Thyroid gland (tissue), 4 donors: ENCODE data around the gene TP73. TPM values are rescaled to one million over a fixed set of nuclear protein-coding genes. Genes with fewer than 3 reads are reported as not detected.
A peak's percentile ranks its signal among the peaks of the same experiment; 100 is the strongest.

Experiments used
- DNase-seq, 2 donors: peaks; one replicate each; pipeline ENCODE4 v3.0.0-alpha.2; 2019
- H3K27ac ChIP-seq, 3 donors: fragments of 200-600 bp; sonication (generic); 1 replicate in 2 of 3; 2 replicates in 1 of 3; pipeline ENCODE4 v1.5.1; 2016 to 2019; ENCODE audit warnings: mild to moderate bottlenecking in 1 of 3, moderate library complexity in 1 of 3
- H3K27me3 ChIP-seq: fragments of 200-600 bp; sonication (generic); one replicate; pipeline ENCODE4 v1.5.1; 2019
- H3K36me3 ChIP-seq, 2 donors: fragments of 200-600 bp; sonication (generic); one replicate each; pipeline ENCODE4 v1.5.1; 2016 to 2019
- H3K4me1 ChIP-seq, 2 donors: fragments of 200-600 bp; sonication (generic); one replicate each; pipeline ENCODE4 v1.5.1; 2017 to 2019
- H3K4me3 ChIP-seq, 3 donors: fragments of 200-600 bp; sonication (generic); replicated peaks in 1 of 3; 1 replicate in 2 of 3; 2 replicates in 1 of 3; pipeline ENCODE4 v1.5.1; 2016; ENCODE audit warnings: mild to moderate bottlenecking in 1 of 3
- H3K9me3 ChIP-seq: fragments of 200-600 bp; sonication (generic); one replicate; pipeline ENCODE4 v1.5.1; 2017
- CTCF ChIP-seq, 6 experiments: fragments of 200-600 bp in 3 of 6; fragments of 450-650 bp in 3 of 6; sonication (generic) in 3 of 6; IDR thresholded peaks; one replicate each; pipeline ENCODE4 v1.5.1; 2016 to 2019; ENCODE audit warnings: antibody characterized with exemption in 6 of 6, mild to moderate bottlenecking in 2 of 6, inconsistent platforms in 1 of 6, moderate library complexity in 1 of 6
- POLR2A ChIP-seq, 2 donors: fragments of 450-650 bp; IDR thresholded peaks; one replicate each; pipeline ENCODE4 v1.6.1; 2017; ENCODE audit warnings: antibody characterized with exemption in 2 of 2, mild to moderate bottlenecking in 2 of 2, moderate library complexity in 1 of 2
- WGBS, 2 donors: methylation state at CpG; one replicate each; pipeline ENCODE4 v1.1.5; 2017; 5-methylcytosine and 5-hydroxymethylcytosine counted together
- intact Hi-C: fragments of 100-400 bp; cut with DNase I; formaldehyde crosslinking; loops from one replicate; pipeline ENCODE4 v1.15.1; 2023
- total RNA-seq, 4 donors: library from RNA; depleted of rRNA; stranded (reverse); fragments of >200 nt; gene quantifications; one replicate each; pipeline ENCODE4 v1.2.3, GENCODE V29; 2016

Gene TP73
- total RNA-seq, 4 donors from 2014 or later = 0.33 to 0.49 TPM; not detected in 2

DNA sequence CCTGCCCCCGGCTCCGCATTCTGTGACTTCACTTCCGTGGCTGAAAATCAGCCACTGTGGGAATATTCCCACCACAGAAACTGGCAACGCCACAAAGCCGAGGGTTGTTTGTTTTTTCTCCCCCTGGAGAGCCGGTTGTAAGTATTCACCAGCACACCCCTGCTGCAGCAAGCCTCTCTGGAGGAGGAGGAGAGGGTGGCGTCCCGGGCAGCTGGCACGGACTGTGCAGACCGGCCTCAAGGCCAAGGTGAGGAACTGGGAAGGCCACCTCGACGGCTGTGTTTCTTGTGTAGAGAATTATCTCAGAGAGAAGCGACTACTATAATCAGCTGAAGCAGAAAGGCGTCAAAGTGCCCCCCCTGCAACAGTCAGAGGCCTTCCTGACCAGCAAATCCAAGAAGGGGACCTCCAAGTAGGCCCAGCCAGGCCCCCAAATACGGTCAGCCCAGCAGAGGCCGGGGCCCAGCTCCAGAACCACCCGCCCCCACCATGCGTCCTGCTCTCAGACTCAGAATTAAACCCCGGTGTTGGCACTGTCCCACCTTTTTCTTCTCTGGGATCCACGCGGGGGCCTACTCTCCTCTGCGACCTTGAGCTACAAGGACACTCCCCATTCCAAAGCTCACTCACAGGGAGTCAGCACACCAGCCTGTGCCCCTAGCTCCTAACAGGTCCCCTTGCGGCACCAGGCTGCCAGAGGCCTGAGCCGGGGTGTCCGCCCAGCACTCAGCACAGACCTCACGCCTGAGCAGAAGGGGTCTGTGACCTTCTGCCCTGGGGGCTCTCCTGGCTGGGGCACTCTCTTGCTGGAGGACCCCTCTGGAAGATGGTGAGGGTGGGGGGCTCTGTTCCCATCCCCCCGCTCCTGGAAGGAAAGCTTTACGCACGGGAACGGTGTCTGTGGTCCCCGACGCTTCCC lies 119.1 kb downstream of the TP73 start:
- WGBS, 2 donors = 45 to 67% methylated on average over 7 to 26 of the region's 32 CpGs
- no peaks in the 10 kb centered on the region for H3K27me3 ChIP-seq
- TF ChIP-seq CTCF (IDR thresholded peaks at IDR 0.05) (no peak), POLR2A (IDR thresholded peaks at IDR 0.05) (no peak)
- no peak for DNase-seq
- peak overlapping the region in 1 of 3 donors; percentile 65 for H3K4me3 ChIP-seq
- no peak overlapping the region for H3K27ac ChIP-seq
- no peaks in the 10 kb centered on the region for H3K9me3 ChIP-seq
- peaks cover 34 to 49% of the 10 kb centered on the region in 2 donors for H3K4me1 ChIP-seq
- H3K36me3 ChIP-seq = no peaks in the 10 kb centered on the region
- intact Hi-C loops = no loop called here

DNA sequence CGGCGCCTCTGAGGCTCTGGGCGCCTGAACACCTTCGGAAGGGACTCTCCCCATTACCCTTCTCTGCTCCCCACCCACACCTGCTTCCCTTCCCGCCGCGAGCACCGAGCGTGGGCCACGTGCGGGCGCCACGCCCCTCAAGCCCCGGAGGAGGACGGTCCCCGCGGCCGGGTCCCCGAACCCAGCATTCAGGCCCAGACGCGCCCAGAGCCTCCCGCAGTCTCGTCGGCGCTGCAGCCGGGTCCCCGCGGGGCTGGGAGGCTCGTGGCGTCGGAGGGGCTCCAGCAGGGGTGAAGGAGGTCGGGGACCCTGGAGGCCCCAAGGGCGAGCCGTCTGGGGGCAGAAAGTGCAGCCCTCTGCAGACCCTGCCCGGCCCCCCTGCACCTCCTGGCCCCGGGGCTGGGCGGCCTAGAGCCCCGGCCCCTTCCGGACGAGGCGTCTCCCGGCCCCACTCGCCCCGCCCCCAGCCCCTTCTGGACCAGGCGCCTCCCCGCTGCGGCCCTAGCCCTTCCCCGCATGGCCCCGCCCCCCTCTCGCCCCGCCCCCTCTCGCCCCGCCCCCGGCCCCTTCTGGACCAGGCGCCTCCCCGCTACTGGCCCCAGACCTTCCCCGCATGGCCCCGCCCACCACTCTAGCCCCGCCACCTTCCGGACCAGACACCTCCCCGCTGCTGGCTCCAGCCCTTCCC lies 119.9 kb downstream of the TP73 start:
- peak in 1 of 2 donors; percentile 19 for TF ChIP-seq POLR2A (IDR thresholded peaks at IDR 0.05)
- no peak for TF ChIP-seq CTCF (IDR thresholded peaks at IDR 0.05)

GRCh38 chr1:3772715-3773571 lies 120.6 kb downstream of the TP73 start, which contains the start of gene SMIM1:
Gene SMIM1 (plus strand): TSS chr1:3772749. CDS start chr1:3775374, 2,625 bp downstream.
- TF ChIP-seq CTCF (IDR thresholded peaks at IDR 0.05) (no peak), POLR2A (IDR thresholded peaks at IDR 0.05) (no peak)
- Histone ChIP-seq H3K27ac (peak within 1 kb of the TSS; percentile 45 to 69 (median 64)), H3K36me3 (no peaks in the 10 kb centered on the region), H3K9me3 (no peaks in the 10 kb centered on the region), H3K27me3 (no peaks in the 10 kb centered on the region), H3K4me3 (peak within 1 kb of the TSS in 2 of 3 donors; percentile 49 to 65), H3K4me1 (peaks cover 46 to 60% of the 10 kb centered on the region in 2 donors)
- WGBS, 2 donors = 9 to 10% methylated on average over 21 to 23 of the region's 55 CpGs
- DNase-seq = peak; percentile 60 to 64
- intact Hi-C loops = no loop called here

More for the DNA sequence above, 119.9 kb downstream of the TP73 start:
- intact Hi-C loops = no loop called here
- WGBS, 2 donors = 0% methylated on average over 6 to 10 of the region's 61 CpGs
- Histone ChIP-seq H3K27me3 (no peaks in the 10 kb centered on the region), H3K36me3 (no peaks in the 10 kb centered on the region), H3K4me1 (peaks cover 42 to 57% of the 10 kb centered on the region in 2 donors), H3K4me3 (peak overlapping the region in 2 of 3 donors; percentile 49 to 65), H3K27ac (peak overlapping the region in 1 of 3 donors; percentile 64), H3K9me3 (no peaks in the 10 kb centered on the region)
- peak; percentile 95 to 96 for DNase-seq

DNA sequence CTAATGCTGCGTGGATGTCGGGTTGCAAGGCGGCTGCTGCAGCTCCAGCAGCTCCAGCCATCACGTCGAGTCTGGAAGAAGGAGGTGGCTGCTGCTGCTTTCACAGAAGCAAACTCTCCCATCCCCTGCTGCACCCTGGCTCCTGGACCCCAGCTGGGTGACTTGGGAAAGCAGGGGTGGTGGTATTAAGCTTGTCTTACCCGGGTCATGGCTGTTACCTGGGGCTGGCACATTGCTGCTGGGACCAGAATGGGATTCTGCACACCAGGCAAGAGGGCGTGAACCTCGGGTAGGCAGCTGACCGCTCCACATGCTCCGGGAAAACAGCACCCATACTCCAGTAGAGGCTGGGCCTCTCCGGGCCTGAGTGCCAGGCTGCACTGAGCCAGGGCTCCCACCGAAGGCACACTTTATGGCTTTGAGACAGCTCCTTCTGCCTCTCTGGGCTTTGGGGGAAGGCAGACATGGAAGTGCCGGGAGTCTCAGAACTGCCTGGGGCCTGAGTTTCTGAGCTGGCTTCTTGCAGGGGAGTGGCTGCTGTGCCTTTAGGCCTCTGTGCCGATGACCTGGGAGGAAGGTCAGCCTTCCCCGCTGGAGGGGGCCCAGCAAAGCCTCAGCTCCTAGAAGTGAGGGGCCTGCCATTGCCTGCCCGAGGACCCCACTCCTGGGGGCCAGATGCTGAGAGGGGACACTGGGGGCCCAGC lies 121.4 kb downstream of the TP73 start:
- no peak for DNase-seq
- no peak overlapping the region for H3K4me3 ChIP-seq

More for the DNA sequence above, 121.4 kb downstream of the TP73 start:
- TF ChIP-seq POLR2A (IDR thresholded peaks at IDR 0.05) (no peak), CTCF (IDR thresholded peaks at IDR 0.05) (no peak)
- H3K4me1 ChIP-seq = peaks cover 46 to 60% of the 10 kb centered on the region in 2 donors
- no peaks in the 10 kb centered on the region for H3K27me3 ChIP-seq
- no peaks in the 10 kb centered on the region for H3K9me3 ChIP-seq
- no peaks in the 10 kb centered on the region for H3K36me3 ChIP-seq
- intact Hi-C loops = no loop called here
- WGBS, 2 donors = 67 to 89% methylated on average over 11 of the region's 16 CpGs
- peak overlapping the region in 2 of 3 donors; percentile 45 to 64 for H3K27ac ChIP-seq
